HEK293T (cell line): ENCODE measurements around the gene NMD3.

Source experiments
- CTCF ChIA-PET: fragments of 350-600 bp; formaldehyde crosslinking; extraction: SDS; loops from one replicate; lab custom pipeline; 2021; ENCODE audit warnings: antibody characterized with exemption, inconsistent platforms; lab: Yijun Ruan, JAX
- POLR2A ChIA-PET: fragments of 350-600 bp; formaldehyde crosslinking; extraction: SDS; loops from one replicate; lab custom pipeline; 2020; ENCODE audit warnings: antibody characterized with exemption, inconsistent platforms; lab: Yijun Ruan, JAX
- DNase-seq: peaks from one replicate; pipeline ENCODE4 v3.0.0; 2012; ENCODE audit warnings: mixed read lengths; ENCODE audit errors: extremely low spot score
- ARNT ChIP-seq: fragments of 450-650 bp; IDR thresholded peaks from 2 replicates; pipeline ENCODE4 v1.6.1; 2017; ENCODE audit warnings: mild to moderate bottlenecking
- BHLHE40 ChIP-seq: fragments of 450-650 bp; IDR thresholded peaks from 2 replicates; pipeline ENCODE4 v1.6.1; 2016; ENCODE audit warnings: mild to moderate bottlenecking, moderate library complexity, borderline replicate concordance
- CTBP1 ChIP-seq: fragments of 450-650 bp; IDR thresholded peaks from 2 replicates; pipeline ENCODE4 v1.6.1; 2016; ENCODE audit warnings: borderline replicate concordance
- ELF4 ChIP-seq: fragments of 450-650 bp; IDR thresholded peaks from 2 replicates; pipeline ENCODE4 v1.6.1; 2017; ENCODE audit warnings: antibody characterized with exemption
- FOXA1 ChIP-seq: fragments of 450-650 bp; IDR thresholded peaks from 2 replicates; pipeline ENCODE4 v1.6.1; 2016; ENCODE audit warnings: mild to moderate bottlenecking
- FOXK2 ChIP-seq: fragments of 450-650 bp; IDR thresholded peaks from 2 replicates; pipeline ENCODE4 v1.6.1; 2016; ENCODE audit warnings: mild to moderate bottlenecking
- FOXM1 ChIP-seq: fragments of 450-650 bp; IDR thresholded peaks from 2 replicates; pipeline ENCODE4 v1.6.1; 2017; ENCODE audit warnings: mild to moderate bottlenecking, borderline replicate concordance
- HDGF ChIP-seq: fragments of 450-650 bp; IDR thresholded peaks from 2 replicates; pipeline ENCODE4 v1.6.1; 2017; ENCODE audit warnings: antibody characterized with exemption, borderline replicate concordance
- L3MBTL2 ChIP-seq: fragments of 450-650 bp; conservative IDR thresholded peaks from 2 replicates; pipeline ENCODE4 v1.6.1; 2016; ENCODE audit warnings: mild to moderate bottlenecking
- LEF1 ChIP-seq: fragments of 450-650 bp; IDR thresholded peaks from 2 replicates; pipeline ENCODE4 v1.6.1; 2017; ENCODE audit warnings: mild to moderate bottlenecking, borderline replicate concordance
- NFRKB ChIP-seq: fragments of 450-650 bp; IDR thresholded peaks from 2 replicates; pipeline ENCODE4 v1.6.1; 2016; ENCODE audit warnings: mild to moderate bottlenecking, moderate library complexity
- PKNOX1 ChIP-seq: fragments of 450-650 bp; IDR thresholded peaks from 2 replicates; pipeline ENCODE4 v1.6.1; 2016
- SP1 ChIP-seq: fragments of 450-650 bp; IDR thresholded peaks from 2 replicates; pipeline ENCODE4 v1.6.1; 2017
- SUZ12 ChIP-seq: fragments of 450-650 bp; IDR thresholded peaks from 2 replicates; pipeline ENCODE4 v1.6.1; 2016; ENCODE audit warnings: mild to moderate bottlenecking
- TARDBP ChIP-seq: fragments of 450-650 bp; IDR thresholded peaks from 2 replicates; pipeline ENCODE4 v1.6.1; 2016
- ZNF384 ChIP-seq: fragments of 450-650 bp; IDR thresholded peaks from 2 replicates; pipeline ENCODE4 v1.6.1; 2016

The NMD3 gene

GRCh38 chr3:161291191-161291901, 70.2 kb downstream of the NMD3 start:
- POLR2A ChIA-PET, result no interaction called here
- CTCF ChIA-PET, result interaction anchor here (0.7 kb wide), 1 partner anchor 117 kb away, joined by 3 read pairs; no protein-coding TSS in a partner anchor
- no peak for TF ChIP-seq ARNT
- no peak for TF ChIP-seq FOXK2
- no peak for TF ChIP-seq BHLHE40
- no peak for TF ChIP-seq ZNF384
- no peak for TF ChIP-seq HDGF
- no peak for DNase-seq

- ChIA-PET POLR2A (no interaction called here), CTCF (interaction anchor here (0.7 kb wide), 1 partner anchor 11 kb away, joined by 3 read pairs; no protein-coding TSS in a partner anchor)
- DNase-seq, result no peak
- TF ChIP-seq FOXM1 (no peak), SUZ12 (no peak), CTBP1 (no peak), BHLHE40 (no peak), ELF4 (no peak), TARDBP (no peak), ZNF384 (no peak), SP1 (no peak), FOXK2 (no peak), L3MBTL2 (no peak), ARNT (no peak), LEF1 (no peak), NFRKB (no peak), PKNOX1 (no peak), FOXA1 (no peak), HDGF (no peak)
Measured at GRCh38 chr3:161293381-161293780, 72.3 kb downstream of the NMD3 start.

GRCh38 chr3:161295325-161295724, 74.2 kb downstream of the NMD3 start:
- no peak for DNase-seq
- ChIA-PET CTCF (no interaction called here), POLR2A (no interaction called here)
- TF ChIP-seq FOXK2 (no peak), ARNT (no peak), FOXM1 (no peak), L3MBTL2 (no peak), NFRKB (no peak), TARDBP (no peak), SP1 (no peak), BHLHE40 (no peak), FOXA1 (no peak), ELF4 (no peak), HDGF (no peak), LEF1 (no peak), PKNOX1 (no peak), CTBP1 (no peak)

GRCh38 chr3:161296814-161297213, 75.7 kb downstream of the NMD3 start:
- POLR2A ChIA-PET, result no interaction called here
- no peak for TF ChIP-seq FOXA1
- no peak for TF ChIP-seq ARNT
- TF ChIP-seq BHLHE40, result no peak
- TF ChIP-seq CTBP1, result no peak
- no peak for TF ChIP-seq HDGF
- no peak for TF ChIP-seq ELF4
- no peak for TF ChIP-seq NFRKB
- TF ChIP-seq ZNF384, result no peak
- no peak for TF ChIP-seq L3MBTL2
- no peak for TF ChIP-seq FOXM1
- TF ChIP-seq TARDBP, result no peak
- TF ChIP-seq PKNOX1, result no peak
- no peak for TF ChIP-seq LEF1
- no peak for DNase-seq
- CTCF ChIA-PET, result interaction anchor here (0.6 kb wide), 1 partner anchor 9 kb away, joined by 3 read pairs; no protein-coding TSS in a partner anchor
